BJ (cell line): ENCODE results near the gene UBD. TPM values are rescaled to one million over a fixed set of nuclear protein-coding genes. Genes with fewer than 3 reads are reported as not detected.

ENCODE experiments used
- CTCF ChIA-PET: fragments of 350-600 bp; formaldehyde crosslinking; extraction: SDS; loops from one replicate; lab custom pipeline; 2021; ENCODE audit warnings: antibody characterized with exemption, inconsistent platforms; lab: Yijun Ruan, JAX
- POLR2A ChIA-PET: fragments of 300-600 bp; sonication (Branson Sonifier 250); formaldehyde crosslinking; extraction: SDS; loops from one replicate; lab custom pipeline; 2021; ENCODE audit warnings: antibody characterized with exemption; lab: Charles Lee
- DNase-seq: peaks from one replicate; pipeline ENCODE4 v3.0.0-alpha.2; 2011; ENCODE audit warnings: low read depth
- H3K27me3 ChIP-seq: 2 replicates; pipeline ENCODE4 v1.6.0; 2011; ENCODE audit warnings: low read length; ENCODE audit not compliant: control insufficient read depth, insufficient read depth
- H3K36me3 ChIP-seq: 2 replicates; pipeline ENCODE4 v1.5.1; 2011; ENCODE audit warnings: low read length; ENCODE audit not compliant: control insufficient read depth, insufficient read depth
- H3K4me3 ChIP-seq: 2 replicates; pipeline ENCODE4 v1.5.1; 2011; ENCODE audit warnings: low read depth, mild to moderate bottlenecking, control low read depth, low read length
- polyA plus RNA-seq: library from polyadenylated mRNA; depleted of rRNA; stranded (reverse); fragments of >200 nt; gene quantifications from 2 replicates; pipeline ENCODE4 v1.2.3, GENCODE V29; 2011
- TF ChIP-seq, protein P1 (sequence below): IDR thresholded peaks from 2 replicates; pipeline ENCODE4 v1.5.1; 2011; ENCODE audit warnings: low read depth, mild to moderate bottlenecking, control low read depth, inconsistent platforms, low read length, moderate library complexity; ENCODE audit not compliant: insufficient read depth

UBD gene
- polyA plus RNA-seq, 1 experiment, result not detected

DNA sequence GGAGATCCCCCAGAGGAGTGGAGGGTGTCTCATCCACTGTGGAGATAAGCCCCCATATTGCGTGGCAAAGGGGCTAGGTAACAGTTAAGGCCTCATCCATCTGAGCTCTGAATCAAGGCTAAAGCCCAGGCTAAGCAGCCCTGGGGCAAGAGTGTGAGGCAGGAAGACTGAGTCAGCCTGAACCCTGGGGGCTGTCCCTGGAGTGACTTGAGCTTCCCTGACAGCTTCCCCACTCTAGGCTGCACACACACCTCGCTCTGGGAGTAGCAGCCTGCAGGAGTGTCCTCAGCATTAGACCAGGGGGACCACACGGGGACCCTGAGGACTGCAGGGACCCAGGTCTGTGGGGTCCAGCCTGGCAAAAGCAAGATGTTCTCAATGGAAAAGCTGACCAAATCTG is 27.9 kb downstream of the UBD start:
- POLR2A ChIA-PET, result no interaction called here
- no peak for DNase-seq
- CTCF ChIA-PET, result no interaction called here

DNA sequence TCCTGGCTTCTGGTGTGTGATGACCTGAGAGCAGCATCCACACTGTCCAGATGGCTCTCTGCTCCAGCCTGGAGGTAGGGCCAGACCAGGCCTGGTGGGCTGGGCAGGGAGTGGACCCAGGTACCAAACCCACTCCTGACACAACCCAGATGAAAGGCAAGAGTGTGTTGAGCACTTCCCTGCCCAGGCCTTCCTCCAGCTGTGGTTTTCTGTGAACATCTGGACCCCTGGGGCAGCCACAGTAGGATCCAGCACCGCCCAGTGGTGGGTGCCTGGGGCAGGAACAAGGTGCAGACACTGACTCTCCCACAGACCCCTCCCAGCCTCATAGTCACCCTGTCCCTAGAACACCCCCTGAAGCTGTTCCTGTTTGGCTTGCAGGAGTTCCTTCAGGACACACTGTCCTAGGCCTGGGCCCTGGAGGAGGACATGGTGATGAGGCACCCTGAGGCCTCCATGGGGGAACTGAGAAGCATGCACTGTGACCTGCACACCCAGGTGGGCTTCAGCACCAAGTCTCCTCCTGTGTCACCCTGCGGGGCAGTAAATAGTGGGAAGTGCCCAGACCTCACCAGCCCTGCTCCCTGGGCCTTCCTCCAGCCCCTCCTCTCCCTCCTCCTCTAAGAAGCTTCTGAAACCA is 28.7 kb downstream of the UBD start:
- CTCF ChIA-PET, result no interaction called here
- no peaks in the 10 kb centered on the region; the same call in 1 of the 2 replicates for H3K36me3 ChIP-seq
- TF ChIP-seq, protein P1, sequence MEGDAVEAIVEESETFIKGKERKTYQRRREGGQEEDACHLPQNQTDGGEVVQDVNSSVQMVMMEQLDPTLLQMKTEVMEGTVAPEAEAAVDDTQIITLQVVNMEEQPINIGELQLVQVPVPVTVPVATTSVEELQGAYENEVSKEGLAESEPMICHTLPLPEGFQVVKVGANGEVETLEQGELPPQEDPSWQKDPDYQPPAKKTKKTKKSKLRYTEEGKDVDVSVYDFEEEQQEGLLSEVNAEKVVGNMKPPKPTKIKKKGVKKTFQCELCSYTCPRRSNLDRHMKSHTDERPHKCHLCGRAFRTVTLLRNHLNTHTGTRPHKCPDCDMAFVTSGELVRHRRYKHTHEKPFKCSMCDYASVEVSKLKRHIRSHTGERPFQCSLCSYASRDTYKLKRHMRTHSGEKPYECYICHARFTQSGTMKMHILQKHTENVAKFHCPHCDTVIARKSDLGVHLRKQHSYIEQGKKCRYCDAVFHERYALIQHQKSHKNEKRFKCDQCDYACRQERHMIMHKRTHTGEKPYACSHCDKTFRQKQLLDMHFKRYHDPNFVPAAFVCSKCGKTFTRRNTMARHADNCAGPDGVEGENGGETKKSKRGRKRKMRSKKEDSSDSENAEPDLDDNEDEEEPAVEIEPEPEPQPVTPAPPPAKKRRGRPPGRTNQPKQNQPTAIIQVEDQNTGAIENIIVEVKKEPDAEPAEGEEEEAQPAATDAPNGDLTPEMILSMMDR, result no peak
- H3K4me3 ChIP-seq, result no peak overlapping the region
- POLR2A ChIA-PET, result no interaction called here
- DNase-seq, result no peak
- H3K27me3 ChIP-seq, result no peaks in the 10 kb centered on the region

More for the DNA sequence above, 27.9 kb downstream of the UBD start:
- Histone ChIP-seq H3K36me3 (no peaks in the 10 kb centered on the region; the same call in 1 of the 2 replicates), H3K4me3 (no peak overlapping the region), H3K27me3 (no peaks in the 10 kb centered on the region)
- TF ChIP-seq, protein P1, result no peak

DNA sequence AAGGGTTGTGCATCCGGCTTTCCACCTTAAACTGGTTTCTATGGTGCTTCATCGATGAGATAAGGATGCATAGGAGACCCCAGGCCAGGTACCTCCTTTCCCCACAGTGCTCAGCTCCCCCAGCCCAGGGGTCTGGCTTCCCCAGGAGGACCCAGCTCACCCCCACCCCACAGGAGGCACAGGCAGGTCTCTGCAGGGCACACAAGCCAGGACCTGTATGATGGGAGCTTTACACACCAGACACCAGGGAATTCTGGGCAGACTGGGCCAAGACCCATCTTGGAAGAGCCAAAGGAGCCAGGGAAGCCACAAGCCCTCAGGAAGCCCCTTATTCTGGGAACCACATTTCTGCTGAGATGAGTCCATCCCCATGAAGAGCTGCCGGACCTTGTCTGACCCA is 29.6 kb downstream of the UBD start:
- no peak for DNase-seq
- CTCF ChIA-PET, result interaction anchor here (1.3 kb wide), 1 partner anchor 123 kb away, joined by 4 read pairs; no protein-coding TSS in a partner anchor
- Histone ChIP-seq H3K27me3 (no peaks in the 10 kb centered on the region), H3K4me3 (no peak overlapping the region), H3K36me3 (no peaks in the 10 kb centered on the region; the same call in 1 of the 2 replicates)
- TF ChIP-seq, protein P1, result no peak
- POLR2A ChIA-PET, result no interaction called here

DNA sequence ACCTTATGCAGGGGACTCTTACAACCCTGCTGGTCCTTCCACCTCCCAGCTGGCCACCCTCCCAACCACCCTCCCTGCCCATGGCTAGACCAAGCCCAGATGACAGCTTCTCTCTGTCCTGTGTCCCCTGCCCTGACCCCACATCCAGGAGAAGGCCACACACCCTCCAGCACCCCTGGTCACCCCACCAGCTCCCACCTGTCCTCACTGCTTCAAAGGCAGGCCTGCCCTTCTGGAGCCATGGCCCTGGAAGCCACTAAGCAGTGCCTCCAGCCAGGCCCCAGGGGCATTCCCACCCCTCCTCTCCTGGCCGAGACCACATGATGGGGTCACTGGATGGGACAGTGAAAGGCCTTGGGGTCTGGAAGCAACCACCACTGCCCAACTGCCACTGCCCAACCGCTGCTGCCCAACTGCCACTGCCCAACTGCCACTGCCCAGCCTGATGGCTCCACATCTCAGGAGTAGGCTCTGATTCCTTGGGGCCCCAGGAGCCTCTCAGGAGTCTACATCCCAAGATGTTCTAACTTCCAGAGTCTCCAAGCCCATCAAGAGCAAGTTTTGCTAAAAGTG is 30.5 kb downstream of the UBD start:
- TF ChIP-seq, protein P1, result no peak
- Histone ChIP-seq H3K36me3 (no peaks in the 10 kb centered on the region), H3K4me3 (no peak overlapping the region), H3K27me3 (no peaks in the 10 kb centered on the region)
- DNase-seq, result no peak
- POLR2A ChIA-PET, result no interaction called here
- CTCF ChIA-PET, result interaction anchor here (1.3 kb wide), 1 partner anchor 124 kb away, joined by 4 read pairs; no protein-coding TSS in a partner anchor

DNA sequence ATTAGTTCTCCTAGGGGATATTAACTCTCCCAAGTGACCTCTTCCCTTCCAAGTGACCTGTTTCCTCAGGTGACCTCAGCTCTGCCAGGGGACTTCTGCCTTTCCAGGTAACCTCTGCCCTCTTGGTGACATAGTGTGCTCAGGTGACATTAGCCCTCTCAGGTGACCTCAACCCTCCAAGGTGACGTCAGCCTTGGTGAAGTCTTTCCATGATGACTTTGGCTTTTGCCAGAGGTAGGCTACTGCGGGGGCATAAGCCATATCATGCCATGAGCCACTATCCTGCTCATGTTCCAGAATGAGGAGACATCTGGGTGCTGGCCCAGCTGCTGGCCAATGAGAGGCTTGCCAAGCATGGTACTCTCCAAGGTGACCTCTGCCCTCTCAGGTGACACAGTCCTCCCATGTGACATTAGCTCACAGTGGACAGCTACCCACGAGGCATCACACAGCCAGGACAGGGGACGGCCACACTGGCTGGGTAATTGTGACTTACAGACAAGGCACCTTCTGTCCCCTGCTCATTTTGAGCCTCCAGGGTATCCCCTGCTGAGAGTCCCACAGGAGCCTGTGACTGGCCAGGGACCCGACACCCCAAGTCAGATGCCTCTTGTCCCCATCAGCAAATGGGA is 31.1 kb downstream of the UBD start:
- H3K36me3 ChIP-seq, result no peaks in the 10 kb centered on the region
- H3K4me3 ChIP-seq, result no peak overlapping the region
- TF ChIP-seq, protein P1, result no peak
- ChIA-PET POLR2A (no interaction called here), CTCF (no interaction called here)
- DNase-seq, result no peak
- H3K27me3 ChIP-seq, result no peaks in the 10 kb centered on the region
